HG03103 (cell line): Measurements from ENCODE around the gene TSPO2.

Experiments
- ATAC-seq: cut with Tn5 transposase; IDR thresholded peaks from one replicate; pipeline ENCODE4 v1.9.1; 2021; ENCODE audit warnings: low read depth; ENCODE audit not compliant: unreplicated experiment

The TSPO2 gene

GRCh38 chr6:41073203-41073967 is 31.1 kb downstream of the TSPO2 start:
- peak; percentile 28 for ATAC-seq

DNA sequence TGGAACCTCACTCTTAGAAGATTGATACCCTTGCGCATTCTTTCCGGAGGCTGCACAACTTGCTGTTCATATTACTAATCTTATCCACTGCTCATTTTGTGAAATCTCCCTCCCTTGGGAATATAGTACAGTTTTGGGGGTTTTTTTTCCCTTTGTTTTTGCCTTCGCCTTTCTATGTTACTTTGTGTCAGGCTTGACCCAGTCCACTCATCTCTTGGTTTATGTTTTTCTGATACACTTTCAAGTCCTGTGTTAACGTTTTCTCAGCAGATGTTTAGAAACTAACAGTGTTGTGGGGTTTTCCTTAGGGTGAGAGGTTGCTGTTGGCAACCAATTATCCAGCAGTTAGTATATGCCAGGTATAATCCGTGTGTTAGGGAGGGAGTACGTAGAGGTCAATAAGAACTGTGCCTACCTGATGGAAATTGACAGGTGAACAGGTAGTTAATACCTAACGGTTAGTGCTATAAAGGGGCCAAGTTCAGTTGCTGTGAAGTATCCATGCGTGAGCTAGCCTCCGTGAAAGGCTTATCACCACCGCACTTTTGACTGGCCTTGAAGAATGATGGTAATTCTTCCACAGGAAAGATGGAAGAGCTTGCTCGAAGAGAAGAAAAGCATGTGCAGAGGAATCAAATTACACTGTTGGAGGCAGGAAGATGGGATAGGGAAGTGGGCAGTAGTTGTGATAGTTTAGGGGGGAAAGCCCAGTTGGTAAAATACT is 31.9 kb downstream of the TSPO2 start:
- no peak for ATAC-seq

DNA sequence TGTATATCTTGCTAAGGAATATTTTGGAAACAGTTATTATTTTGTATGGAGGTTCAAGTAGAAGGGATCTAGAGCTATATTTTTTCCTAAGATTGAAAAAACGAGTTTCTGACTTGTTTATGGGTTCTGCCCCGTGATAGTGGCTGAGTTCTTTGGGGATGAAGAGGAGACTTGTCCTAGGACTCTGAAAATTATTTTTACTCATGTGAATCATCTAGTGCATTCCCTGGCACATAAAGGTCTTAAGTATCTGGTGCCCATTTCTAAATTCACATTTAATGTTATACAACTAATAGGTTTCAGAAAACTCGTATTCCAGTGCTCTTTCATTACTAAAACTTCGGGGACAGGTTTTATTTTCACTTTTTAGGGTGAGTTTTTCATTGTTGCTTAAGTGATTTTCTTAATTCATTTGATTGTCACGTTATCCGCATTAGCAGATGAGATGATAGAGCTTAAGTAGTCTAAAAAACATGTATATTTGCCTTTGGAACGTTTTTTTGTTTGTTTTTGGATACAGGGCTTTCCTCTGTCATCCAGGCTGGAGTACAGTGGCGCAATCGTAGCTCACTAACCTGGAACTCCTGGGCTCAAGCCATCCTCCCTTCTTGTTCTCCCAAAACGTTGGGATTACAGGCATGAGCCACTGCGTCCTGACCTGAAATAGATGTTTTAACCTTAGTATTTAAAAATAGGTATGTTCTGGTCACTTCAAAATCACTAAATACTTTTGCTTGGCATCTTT is 32.6 kb downstream of the TSPO2 start:
- no peak for ATAC-seq

DNA sequence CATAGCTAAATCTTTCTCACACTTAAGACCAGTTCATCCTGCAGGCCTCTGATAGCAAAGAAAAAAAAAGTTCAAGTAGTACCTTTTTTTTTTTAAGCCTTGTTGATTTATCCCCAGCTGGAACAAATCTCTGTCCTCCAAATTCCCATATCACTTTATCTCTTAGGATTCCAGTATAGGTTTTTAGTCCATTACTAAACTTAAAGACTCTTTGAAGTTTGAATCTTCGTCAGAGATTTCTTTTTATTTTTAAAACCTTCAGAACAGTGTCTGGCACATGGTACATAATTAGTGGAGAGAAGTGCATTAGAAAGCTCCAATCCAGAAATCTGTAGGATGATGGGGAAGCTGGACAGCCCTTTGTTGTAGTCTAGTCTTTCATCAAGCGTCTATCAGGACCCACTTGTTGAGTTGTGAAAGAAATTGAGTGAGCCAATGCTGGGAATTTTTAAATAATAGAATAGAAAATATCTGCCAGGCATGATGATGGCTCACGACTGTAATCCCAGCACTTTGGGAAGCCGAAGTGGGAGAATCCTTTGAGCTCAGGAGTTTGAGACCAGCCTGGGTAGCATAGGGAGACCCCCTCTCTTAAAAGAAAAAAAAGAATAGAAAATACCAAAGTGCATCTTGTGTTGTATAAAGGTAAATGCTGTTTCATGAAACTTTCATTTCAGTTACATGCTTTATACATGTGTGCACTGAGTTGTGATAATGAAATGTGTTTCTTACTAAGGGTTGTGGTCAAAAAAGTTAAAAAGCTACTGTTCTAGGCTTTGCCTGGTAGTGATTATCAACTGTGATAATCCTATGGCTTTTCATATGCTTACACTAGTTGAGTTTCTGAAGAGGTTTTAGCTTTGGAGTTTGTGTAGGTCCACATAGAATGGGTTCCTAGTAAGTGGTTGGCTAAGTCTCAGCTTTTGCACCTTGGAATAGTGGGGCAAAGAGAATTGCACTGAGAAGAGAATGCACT is 33.7 kb downstream of the TSPO2 start:
- no peak for ATAC-seq

GRCh38 chr6:41077536-41077935 is 35.3 kb downstream of the TSPO2 start:
- no peak for ATAC-seq

DNA sequence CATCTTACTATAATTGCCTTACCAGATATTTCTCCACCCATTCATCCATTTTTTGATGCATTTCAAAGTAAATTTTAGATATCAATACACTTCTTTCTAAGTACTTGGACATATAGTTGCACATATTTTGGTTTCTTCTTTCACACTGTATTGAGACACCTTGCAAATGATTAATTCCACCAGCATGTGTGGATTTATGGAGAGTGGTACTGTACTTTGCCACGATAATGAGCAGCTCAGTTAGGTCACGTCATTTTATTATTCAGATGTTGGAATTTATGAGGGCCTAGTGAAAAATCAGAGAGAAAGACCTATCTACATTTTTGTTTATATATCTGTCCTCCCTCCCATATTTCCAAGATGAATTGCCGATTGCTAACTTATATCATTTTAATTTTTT is 35.8 kb downstream of the TSPO2 start:
- ATAC-seq = no peak

DNA sequence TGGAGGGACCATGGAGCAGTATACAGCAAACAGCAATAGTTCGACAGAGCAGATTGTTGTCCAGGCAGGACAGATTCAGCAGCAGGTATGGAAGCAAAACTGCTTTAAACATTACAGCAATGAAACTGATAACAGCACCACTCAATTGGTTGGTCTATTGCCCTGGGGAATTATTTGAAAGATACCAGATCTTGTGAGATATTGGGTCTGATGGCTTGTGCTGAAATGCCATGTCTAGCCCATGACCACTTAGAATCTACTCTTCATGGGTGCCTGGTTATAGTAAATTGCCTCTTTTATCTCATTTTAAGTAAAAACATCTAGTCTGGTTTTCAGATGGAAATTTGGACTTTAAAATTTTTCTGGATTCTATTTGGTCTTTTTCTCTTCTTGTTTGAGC is 36.8 kb downstream of the TSPO2 start:
- no peak for ATAC-seq

- ATAC-seq = no peak
Observed at GRCh38 chr6:41080621-41081020, 38.4 kb downstream of the TSPO2 start.

GRCh38 chr6:41083072-41083471 is 40.8 kb downstream of the TSPO2 start:
- no peak for ATAC-seq

- ATAC-seq = no peak
Observed at GRCh38 chr6:41085182-41085581, 42.9 kb downstream of the TSPO2 start.

DNA sequence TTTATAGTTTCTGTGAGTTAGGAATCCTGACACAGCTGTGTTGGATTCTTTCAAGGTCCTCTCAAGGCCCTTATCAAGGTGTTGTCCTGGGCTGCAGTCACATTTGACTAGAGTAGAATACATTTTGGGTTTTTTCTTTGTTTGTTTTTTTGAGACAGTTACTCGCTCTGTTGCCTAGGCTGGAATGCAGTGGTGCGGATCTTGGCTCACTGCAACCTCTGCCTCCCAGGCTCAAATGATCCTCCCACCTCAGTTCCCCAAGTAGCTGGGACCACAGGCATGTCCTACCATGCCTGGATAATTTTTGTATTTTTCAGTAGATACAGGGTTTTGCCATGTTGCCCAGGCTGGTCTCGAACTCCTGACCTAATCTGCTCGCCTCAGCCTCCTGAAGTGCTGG is 46.2 kb downstream of the TSPO2 start:
- ATAC-seq = no peak

GRCh38 chr6:41090841-41091761 is 48.8 kb downstream of the TSPO2 start:
- ATAC-seq = no peak

DNA sequence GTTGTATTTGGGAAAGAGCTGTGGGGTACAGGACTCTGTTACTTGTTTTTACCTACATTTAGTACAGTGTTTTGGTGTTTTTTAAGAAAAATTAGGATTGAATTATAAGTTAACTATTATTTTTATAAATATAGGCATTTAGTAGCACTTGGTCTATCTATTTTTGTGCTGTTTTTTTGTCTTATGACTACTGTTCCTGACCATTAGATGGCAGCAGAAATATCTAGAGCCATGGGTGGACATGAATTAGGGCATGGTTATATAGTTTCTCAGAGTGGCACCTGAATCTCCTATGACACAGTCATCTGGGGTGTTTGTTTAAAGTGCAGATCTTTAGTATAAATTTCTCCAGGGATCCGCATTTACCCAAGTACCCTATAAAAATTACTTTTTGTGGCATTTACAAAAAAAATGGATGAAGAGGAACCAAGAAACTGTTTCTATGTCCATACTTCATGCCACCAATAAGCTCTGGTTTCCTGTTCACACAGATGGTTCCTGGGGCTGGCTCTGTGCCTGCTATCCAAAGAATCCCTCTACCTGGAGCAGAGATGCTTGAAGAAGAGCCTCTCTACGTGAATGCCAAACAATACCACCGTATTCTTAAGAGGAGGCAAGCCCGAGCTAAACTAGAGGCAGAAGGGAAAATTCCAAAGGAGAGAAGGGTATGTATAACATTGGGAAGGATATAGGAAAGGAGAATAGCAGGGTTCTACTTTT is 50.3 kb downstream of the TSPO2 start:
- ATAC-seq = no peak

- ATAC-seq = no peak
Observed at GRCh38 chr6:41093729-41094128, 51.5 kb downstream of the TSPO2 start.
